GM12878 (cell line): ENCODE data around the gene CBLB. TPM values are rescaled to one million over a fixed set of nuclear protein-coding genes. Genes with fewer than 3 reads are reported as not detected.
"Not testable (repeated sequence)": the region's sequence is repeated elsewhere in the genome, so short reads cannot be mapped to it uniquely, and the experiment has no call there.

ENCODE experiments used
- ATAC-seq: fragments of 200-7000 bp; cut with Tn5 transposase; 3 replicates; pipeline ENCODE4 v1.9.1; 2020; ENCODE audit warnings: mild to moderate bottlenecking, moderate library complexity
- BruUV-seq: library from RNA; stranded (reverse); fragments of 400-500 nt; replicated peaks from 2 replicates; lab custom pipeline; 2021; lab: Mats Ljungman, UMichigan
- CTCF ChIA-PET: fragments of 300-600 bp; sonication (Branson Sonifier 250); formaldehyde crosslinking; extraction: SDS; loops from one replicate; lab custom pipeline; 2021; ENCODE audit warnings: inconsistent platforms; lab: Yijun Ruan, JAX
- POLR2A ChIA-PET: fragments of 350-600 bp; formaldehyde crosslinking; extraction: SDS; loops from one replicate; lab custom pipeline; 2021; ENCODE audit warnings: inconsistent platforms; lab: Charles Lee
- RAD21 ChIA-PET: fragments of 300-600 bp; sonication (Branson Sonifier 250); formaldehyde crosslinking; loops from one replicate; lab custom pipeline; 2023; ENCODE audit warnings: antibody characterized with exemption; ENCODE audit not compliant: unreplicated experiment; lab: Charles Lee
- SMC1A ChIA-PET: fragments of 300-600 bp; sonication (Branson Sonifier 250); formaldehyde crosslinking; loops from one replicate; lab custom pipeline; 2023; ENCODE audit not compliant: unreplicated experiment, uncharacterized antibody; lab: Charles Lee
- DNase-seq: peaks from one replicate; pipeline ENCODE4 v3.0.0-alpha.2; 2011; ENCODE audit warnings: low read depth, low spot score
- FAIRE-seq: peaks from 3 replicates; lab custom pipeline; 2011; peaks lifted over from hg19 to GRCh38; lab: Jason Lieb, UNC
- H2AFZ ChIP-seq: 2 replicates; pipeline ENCODE4 v1.6.0; 2011; ENCODE audit warnings: low read depth, low read length, control low read depth; ENCODE audit not compliant: control insufficient read depth
- H3K27ac ChIP-seq: 2 replicates; pipeline ENCODE4 v1.5.1; 2011; ENCODE audit warnings: control low read depth; ENCODE audit not compliant: control insufficient read depth, insufficient read depth
- H3K27me3 ChIP-seq, 2 experiments: replicated peaks in 1 of 2; 2 replicates each; pipeline versions ENCODE4 v1.6.0 to v1.6.1; 2011; ENCODE audit warnings: low read length in 1 of 2; ENCODE audit not compliant: control insufficient read depth in 2 of 2, insufficient read depth in 2 of 2
- H3K36me3 ChIP-seq, 2 experiments: 2 replicates each; pipeline ENCODE4 v1.5.1; 2011; ENCODE audit warnings: low read length in 1 of 2; ENCODE audit not compliant: control insufficient read depth in 2 of 2, insufficient read depth in 2 of 2
- H3K4me1 ChIP-seq: 2 replicates; pipeline ENCODE4 v1.6.1; 2011; ENCODE audit warnings: mild to moderate bottlenecking, low read length, moderate library complexity, mixed read lengths; ENCODE audit not compliant: control insufficient read depth, insufficient read depth
- H3K4me2 ChIP-seq: 2 replicates; pipeline ENCODE4 v1.6.0; 2011; ENCODE audit warnings: control low read depth; ENCODE audit not compliant: control insufficient read depth, insufficient read depth
- H3K4me3 ChIP-seq: fragments of 200-600 bp; sonication (generic); 2 replicates; pipeline ENCODE4 v1.5.1; 2016
- H3K79me2 ChIP-seq: 2 replicates; pipeline ENCODE4 v1.6.0; 2011; ENCODE audit warnings: low read length; ENCODE audit not compliant: control insufficient read depth, insufficient read depth
- H3K9ac ChIP-seq: 2 replicates; pipeline ENCODE4 v1.8.0; 2011; ENCODE audit warnings: low read length, control low read depth, mixed read lengths; ENCODE audit not compliant: control insufficient read depth, insufficient read depth
- H3K9me3 ChIP-seq: replicated peaks from 3 replicates; pipeline ENCODE4 v1.5.1; 2011; ENCODE audit warnings: mild to moderate bottlenecking, low read length; ENCODE audit not compliant: control insufficient read depth, insufficient read depth
- H4K20me1 ChIP-seq: 2 replicates; pipeline ENCODE4 v1.6.0; 2011; ENCODE audit not compliant: control insufficient read depth, insufficient read depth
- PBX3 ChIP-seq: IDR thresholded peaks from 2 replicates; pipeline ENCODE4 v1.6.1; 2011; ENCODE audit warnings: mild to moderate bottlenecking, low read depth, low read length, moderate library complexity; ENCODE audit not compliant: insufficient replicate concordance
- RUNX3 ChIP-seq: IDR thresholded peaks from 2 replicates; pipeline ENCODE4 v1.6.1; 2012; ENCODE audit warnings: low read length, inconsistent platforms
- WGBS: methylation state at CpG from one replicate; pipeline ENCODE4 v1.1.6; 2016; ENCODE audit warnings: low lambda C conversion rate; ENCODE audit not compliant: insufficient replicate concordance, insufficient coverage; ENCODE audit errors: missing lambda C conversion rate; 5-methylcytosine and 5-hydroxymethylcytosine counted together
- in situ Hi-C: fragments of 300-500 bp; cut with MboI; formaldehyde crosslinking; loops from 9 replicates; pipeline ENCODE4 v1.14.3; 2018; ENCODE audit warnings: mixed read lengths
- intact Hi-C: fragments of 100-400 bp; cut with micrococcal nuclease; formaldehyde crosslinking; loops from one replicate; pipeline ENCODE4 v1.14.2; 2022; ENCODE audit not compliant: unreplicated experiment
- polyA plus RNA-seq, 11 experiments: library from polyadenylated mRNA; depleted of rRNA in 4 of 11; unstranded in 6 of 11; stranded (reverse) in 5 of 11; fragments of >200 nt; fragmentation: Nextera tagmentation in 4 of 11; fragmentation: Illumina TruSeq in 1 of 11; extraction: Ambion mirVana in 4 of 11; extraction: Trizol in 1 of 11; gene quantifications; 1 replicate in 1 of 11; 2 replicates in 10 of 11; pipeline versions ENCODE4 v1.2.1 to v1.2.3, GENCODE V29; 2011 to 2016; ENCODE audit warnings: inconsistent platforms in 2 of 11, missing spikeins in 2 of 11, low read depth in 1 of 11
- total RNA-seq, 4 experiments: library from RNA; depleted of rRNA in 3 of 4; stranded (reverse); fragments of >200 nt in 3 of 4; fragmentation: Illumina TruSeq in 1 of 4; extraction: Trizol in 1 of 4; gene quantifications; 2 replicates each; pipeline versions ENCODE4 v1.2.1 to v1.2.3, GENCODE V29; 2013 to 2021

The CBLB gene
- total and polyA plus RNA-seq, 10 of the 15 experiments (the other 5 are each of a cell fraction or from before 2014, with no cell fraction given): 17.2 to 107 (median 41.9) TPM

GRCh38 chr3:105762749-105763658 is 105.8 kb downstream of the CBLB start:
- no TSS peak for BruUV-seq
- POLR2A ChIA-PET: interaction anchor here (1.5 kb wide), 1 partner anchor 32 kb away, joined by 3 read pairs; no protein-coding TSS in a partner anchor
- Histone ChIP-seq H3K79me2 (no peaks in the 10 kb centered on the region; the same call in none of the 2 replicates), H3K4me3 (no peak overlapping the region), H3K9ac (no peak overlapping the region), H3K4me1 (peaks cover 11% of the 10 kb centered on the region), H3K27me3 (no peaks in the 10 kb centered on the region), H3K27ac (no peak overlapping the region), H2AFZ (no peak overlapping the region), H3K9me3 (peaks cover 28% of the 10 kb centered on the region), H3K36me3 (peaks cover 8 to 17% of the 10 kb centered on the region in 2 experiments; a peak in 3 of 4 replicates), H3K4me2 (no peak overlapping the region), H4K20me1 (no peaks in the 10 kb centered on the region)
- no peak for DNase-seq
- no peak for TF ChIP-seq PBX3
- TF ChIP-seq RUNX3: peak; percentile 19
- FAIRE-seq: no peak
- RAD21 ChIA-PET: interaction anchor here (1.1 kb wide), 1 partner anchor 74 kb away, joined by 3 read pairs; no protein-coding TSS in a partner anchor
- CTCF ChIA-PET: interaction anchor here (0.6 kb wide), 1 partner anchor 13 kb away, joined by 3 read pairs; no protein-coding TSS in a partner anchor
- ATAC-seq: no peak
- intact Hi-C loops: no loop called here
- SMC1A ChIA-PET: interaction anchor here (1.1 kb wide), 1 partner anchor 32 kb away, joined by 3 read pairs; no protein-coding TSS in a partner anchor
- whole genome bisulfite sequencing: 95% methylated on average over 13 of the region's 13 CpGs
- in situ Hi-C loops: no loop called here

- BruUV-seq, H3K27ac ChIP-seq, H4K20me1 ChIP-seq, H3K4me3 ChIP-seq, intact Hi-C loops, ATAC-seq, DNase-seq, H3K27me3 ChIP-seq, H3K9ac ChIP-seq, CTCF ChIA-PET, H2AFZ ChIP-seq, FAIRE-seq, H3K79me2 ChIP-seq, H3K4me2 ChIP-seq, in situ Hi-C loops, SMC1A ChIA-PET, RAD21 ChIA-PET: not testable (repeated sequence)
- Histone ChIP-seq H3K9me3 (peaks cover 28% of the 10 kb centered on the region), H3K4me1 (peaks cover 11% of the 10 kb centered on the region), H3K36me3 (peaks cover 8 to 17% of the 10 kb centered on the region in 2 experiments; a peak in 3 of 4 replicates)
- WGBS: 100% methylated on average over 1 of the region's 1 CpG
- POLR2A ChIA-PET: interaction anchor here (1.5 kb wide), 1 partner anchor 32 kb away, joined by 3 read pairs; no protein-coding TSS in a partner anchor
Measured at GRCh38 chr3:105762214-105762613, 106.6 kb downstream of the CBLB start.
